MM.1S (cell line): ENCODE data around the gene CREB3L1.

Experiments used
- CTCF ChIP-seq: fragments of 300-600 bp; sonication (generic); IDR thresholded peaks from 2 replicates; pipeline ENCODE4 v1.5.1; 2016; ENCODE audit warnings: antibody characterized with exemption, low read length, mixed read lengths
- EZH2phosphoT487 ChIP-seq: fragments of 300-600 bp; sonication (generic); IDR thresholded peaks from 2 replicates; pipeline ENCODE4 v1.6.1; 2018; ENCODE audit warnings: antibody characterized with exemption, low read length

- TF ChIP-seq CTCF (no peak), EZH2phosphoT487 (no peak)
Measured at GRCh38 chr11:46271407-46271806, 6.1 kb upstream of the CREB3L1 start.
